Muscle of leg (tissue), 11 donors: Measurements from ENCODE around the gene GFOD1. TPM values are rescaled to one million over a fixed set of nuclear protein-coding genes. Genes with fewer than 3 reads are reported as not detected.

Experiments
- DNase-seq: peaks from one replicate; pipeline ENCODE4 v3.0.0; 2013
- H3K27ac ChIP-seq: one replicate; pipeline ENCODE4 v1.5.1; 2013; ENCODE audit warnings: mild to moderate bottlenecking, low read length, control low read depth
- H3K27me3 ChIP-seq: one replicate; pipeline ENCODE4 v1.6.1; 2013; ENCODE audit warnings: low read length; ENCODE audit not compliant: control insufficient read depth, insufficient read depth
- H3K36me3 ChIP-seq: one replicate; pipeline ENCODE4 v1.6.1; 2013; ENCODE audit warnings: low read length; ENCODE audit not compliant: control insufficient read depth, insufficient read depth
- H3K4me1 ChIP-seq: one replicate; pipeline ENCODE4 v1.6.1; 2013; ENCODE audit warnings: low read length; ENCODE audit not compliant: control insufficient read depth, insufficient read depth
- H3K4me3 ChIP-seq: one replicate; pipeline ENCODE4 v1.5.1; 2013; ENCODE audit warnings: low read length, control low read depth
- H3K9me3 ChIP-seq: replicated peaks from 2 replicates; pipeline ENCODE4 v1.6.1; 2013; ENCODE audit warnings: low read depth, low read length; ENCODE audit not compliant: control insufficient read depth
- WGBS: methylation state at CpG from one replicate; pipeline ENCODE4 v1.1.5; 2013; ENCODE audit warnings: missing lambda C conversion rate; ENCODE audit not compliant: insufficient coverage; 5-methylcytosine and 5-hydroxymethylcytosine counted together
- polyA plus RNA-seq, 8 donors: library from polyadenylated mRNA; unstranded; fragments of 120-200 nt; gene quantifications; one replicate each; pipeline versions ENCODE4 v1.2.1 to v1.2.3, GENCODE V29; 2013; ENCODE audit warnings: inconsistent platforms in 1 of 8, low replicate concordance in 1 of 8; ENCODE audit not compliant: insufficient read length in 8 of 8, insufficient read depth in 1 of 8
- total RNA-seq: library from RNA; stranded (reverse); fragments of 120-200 nt; gene quantifications from one replicate; pipeline ENCODE4 v1.2.4, GENCODE V29; 2013

Gene GFOD1
- total and polyA plus RNA-seq, 9 donors: 2.1 to 4.1 (median 2.6) TPM

DNA sequence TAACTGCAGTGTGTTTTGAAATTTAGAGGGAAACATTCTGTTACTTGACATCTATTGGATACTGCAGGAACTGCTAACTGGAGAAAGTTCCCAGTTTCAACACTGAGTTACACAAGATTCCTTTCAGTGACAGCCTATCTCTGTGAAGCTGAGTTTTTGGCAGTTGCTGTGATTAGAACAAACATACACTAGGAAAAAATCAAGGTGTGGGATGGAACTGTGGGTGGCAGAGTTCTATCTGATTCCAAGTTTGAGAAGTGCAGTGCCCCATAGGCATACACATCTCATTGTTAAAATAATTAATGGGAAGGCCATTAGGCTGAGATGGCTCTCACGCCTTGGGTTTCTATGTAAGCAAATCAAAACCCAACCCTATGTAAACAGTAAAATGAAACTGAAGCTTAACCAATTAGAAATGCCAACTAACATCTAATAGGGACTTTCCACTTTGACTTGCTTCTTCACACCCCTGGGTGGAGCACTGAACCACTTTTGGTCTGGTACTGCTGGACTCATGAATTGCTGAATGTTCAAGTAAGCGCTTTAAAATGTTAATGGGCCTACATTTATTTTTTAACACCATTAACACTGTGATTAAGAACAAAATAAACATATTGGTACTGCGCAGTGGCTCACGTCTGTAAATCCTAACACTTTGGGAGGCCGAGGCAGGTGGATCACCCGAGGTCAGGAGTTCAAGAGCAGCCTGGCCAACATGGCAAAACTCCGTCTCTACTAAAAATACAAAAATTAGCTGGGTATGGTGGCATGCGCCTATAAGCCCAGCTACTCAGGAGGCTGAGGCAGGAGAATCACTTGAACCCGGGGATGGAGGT, 103.9 kb downstream of the GFOD1 start:
- DNase-seq: no peak
- H3K36me3 ChIP-seq: no peaks in the 10 kb centered on the region
- H3K4me1 ChIP-seq: no peaks in the 10 kb centered on the region
- no peak overlapping the region for H3K4me3 ChIP-seq
- H3K9me3 ChIP-seq: no peaks in the 10 kb centered on the region
- no peak overlapping the region for H3K27ac ChIP-seq
- WGBS: no CpG with 5 or more reads among the region's 9 CpGs
- no peaks in the 10 kb centered on the region for H3K27me3 ChIP-seq

DNA sequence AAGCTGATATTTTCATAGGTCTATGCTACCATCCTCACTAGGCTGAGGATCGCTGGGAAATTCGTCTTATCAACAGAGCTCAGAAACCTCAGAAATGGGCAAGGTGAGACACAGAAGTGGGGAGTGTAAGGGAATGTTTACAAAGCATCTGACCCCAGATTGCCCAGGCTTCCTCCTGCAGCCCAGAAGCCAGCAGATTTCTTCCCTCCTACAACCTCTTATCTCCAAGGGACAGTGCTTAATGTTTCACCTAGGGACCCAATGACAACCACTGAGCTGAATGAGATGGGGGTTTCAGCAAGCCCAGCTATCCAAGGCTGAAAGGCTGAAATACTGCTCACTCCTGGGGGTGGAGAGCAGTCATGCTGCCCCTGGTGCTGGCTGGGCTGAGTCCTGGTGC, 106.6 kb downstream of the GFOD1 start:
- DNase-seq: no peak
- WGBS: no CpG with 5 or more reads among the region's 2 CpGs
- H3K9me3 ChIP-seq: no peaks in the 10 kb centered on the region
- H3K36me3 ChIP-seq: no peaks in the 10 kb centered on the region
- no peak overlapping the region for H3K4me3 ChIP-seq
- no peaks in the 10 kb centered on the region for H3K4me1 ChIP-seq
- peaks cover 3% of the 10 kb centered on the region for H3K27me3 ChIP-seq
- H3K27ac ChIP-seq: no peak overlapping the region

DNA sequence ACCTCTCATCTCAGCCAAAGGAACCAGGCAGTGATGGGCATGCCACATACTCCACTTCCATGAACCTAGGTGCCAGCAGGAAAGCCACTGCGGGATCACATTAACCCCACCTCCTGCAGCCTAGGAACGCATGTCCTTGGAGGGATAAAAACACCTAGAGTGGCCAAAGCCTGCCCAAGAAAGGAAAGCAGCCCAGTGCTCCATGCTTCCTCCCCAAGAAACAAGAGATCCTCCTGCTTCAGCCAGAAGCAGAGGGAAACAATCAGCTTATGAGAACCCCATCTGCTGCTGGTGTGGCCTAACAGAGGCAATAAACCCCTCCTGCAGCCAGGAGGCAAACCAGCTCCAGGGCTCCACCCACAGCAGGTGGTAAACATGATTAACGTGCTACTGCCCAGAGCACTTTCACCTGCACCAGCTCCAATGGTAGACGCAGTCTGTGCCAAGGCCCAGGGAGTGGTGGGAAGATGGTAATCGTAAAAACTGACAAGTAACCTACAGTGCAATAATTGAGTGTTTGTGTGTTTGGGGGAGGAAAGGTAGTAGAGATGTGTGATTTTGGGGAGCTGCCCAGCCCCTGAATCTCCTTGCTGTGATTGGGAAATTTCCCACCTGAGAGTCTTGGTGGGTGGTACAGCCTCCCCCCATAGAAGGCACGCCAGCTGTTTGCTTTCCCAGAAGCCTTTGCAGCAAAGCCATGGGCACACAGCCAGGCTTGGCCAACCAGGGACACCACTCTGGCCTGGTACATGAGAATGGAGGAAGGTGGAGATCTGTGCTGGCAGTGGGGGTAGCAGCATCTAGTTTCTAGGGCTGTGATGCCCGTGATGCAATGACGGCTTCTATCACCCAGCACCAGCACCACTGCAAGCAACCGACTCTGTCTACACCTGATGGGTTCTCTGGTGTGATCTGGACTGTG, 108.5 kb downstream of the GFOD1 start:
- DNase-seq: no peak
- Histone ChIP-seq H3K27ac (no peak overlapping the region), H3K9me3 (no peaks in the 10 kb centered on the region), H3K4me1 (no peaks in the 10 kb centered on the region), H3K27me3 (peaks cover 3% of the 10 kb centered on the region), H3K36me3 (no peaks in the 10 kb centered on the region), H3K4me3 (no peak overlapping the region)
- WGBS: 62% methylated on average over 4 of the region's 9 CpGs

DNA sequence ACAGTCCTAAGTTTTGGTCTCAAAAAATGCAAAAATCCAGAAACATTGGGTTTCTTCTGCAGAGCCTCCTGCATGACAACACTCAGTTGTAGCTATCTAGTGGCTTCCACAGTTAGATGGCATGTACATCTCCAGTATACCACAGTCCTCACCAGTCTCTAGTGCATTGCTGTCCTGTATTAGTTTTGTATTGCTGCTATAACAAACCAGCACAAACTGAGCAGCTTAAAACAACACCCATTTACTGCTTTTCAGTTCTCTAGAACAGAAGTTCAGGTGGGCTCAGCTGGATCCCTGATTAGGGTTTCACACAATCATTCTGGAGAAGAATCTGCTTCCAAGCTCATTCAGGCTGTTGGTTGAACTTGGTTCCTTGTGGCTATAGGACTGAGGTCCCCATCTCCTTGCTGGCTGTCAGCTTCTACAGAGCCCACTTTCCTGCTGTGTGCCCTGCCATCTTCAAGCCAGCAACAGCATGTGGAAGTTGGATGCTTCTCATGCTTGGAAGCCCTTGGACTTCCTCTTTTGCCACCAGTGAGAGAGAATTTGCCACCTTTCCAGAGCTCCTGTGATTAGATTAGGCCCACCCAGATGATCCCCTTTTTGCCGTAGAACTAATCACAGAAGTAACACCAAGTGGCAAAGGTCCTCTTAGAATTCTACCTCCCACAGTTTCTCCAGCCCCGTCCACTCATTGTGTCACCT, 110.2 kb downstream of the GFOD1 start:
- Histone ChIP-seq H3K36me3 (no peaks in the 10 kb centered on the region), H3K4me1 (peaks cover 7% of the 10 kb centered on the region), H3K27ac (no peak overlapping the region), H3K27me3 (peaks cover 3% of the 10 kb centered on the region), H3K4me3 (no peak overlapping the region), H3K9me3 (no peaks in the 10 kb centered on the region)
- 100% methylated on average over 1 of the region's 2 CpGs for WGBS
- no peak for DNase-seq

DNA sequence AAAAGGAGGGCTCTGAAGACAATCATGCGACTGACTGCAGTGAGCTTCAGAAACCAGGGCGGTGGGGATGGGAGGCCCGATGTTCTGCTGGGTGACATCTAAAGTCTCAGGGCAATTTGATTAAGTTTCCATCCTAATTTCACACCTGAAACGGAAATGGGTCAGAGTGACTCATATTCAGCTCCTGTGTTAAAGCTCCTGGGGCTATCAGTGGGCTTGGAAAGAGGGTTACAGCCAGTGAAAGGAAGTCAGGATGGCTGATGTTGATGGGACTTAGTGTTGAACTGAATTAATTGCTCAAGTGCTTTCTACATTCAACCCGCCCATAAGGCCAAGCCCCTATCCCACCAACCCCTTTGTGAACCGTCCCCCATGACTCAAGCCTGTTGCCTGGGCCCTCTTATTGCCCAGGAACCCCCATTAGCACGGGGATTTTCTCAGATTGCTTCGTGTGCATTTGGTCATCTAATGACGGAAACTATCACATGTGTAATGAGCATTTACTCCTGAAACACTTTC, 112.0 kb downstream of the GFOD1 start:
- H3K36me3 ChIP-seq: no peaks in the 10 kb centered on the region
- H3K9me3 ChIP-seq: no peaks in the 10 kb centered on the region
- H3K4me1 ChIP-seq: peaks cover 17% of the 10 kb centered on the region
- DNase-seq: no peak
- 87% methylated on average over 7 of the region's 9 CpGs for WGBS
- no peak overlapping the region for H3K27ac ChIP-seq
- H3K4me3 ChIP-seq: no peak overlapping the region
- peaks cover 3% of the 10 kb centered on the region for H3K27me3 ChIP-seq

DNA sequence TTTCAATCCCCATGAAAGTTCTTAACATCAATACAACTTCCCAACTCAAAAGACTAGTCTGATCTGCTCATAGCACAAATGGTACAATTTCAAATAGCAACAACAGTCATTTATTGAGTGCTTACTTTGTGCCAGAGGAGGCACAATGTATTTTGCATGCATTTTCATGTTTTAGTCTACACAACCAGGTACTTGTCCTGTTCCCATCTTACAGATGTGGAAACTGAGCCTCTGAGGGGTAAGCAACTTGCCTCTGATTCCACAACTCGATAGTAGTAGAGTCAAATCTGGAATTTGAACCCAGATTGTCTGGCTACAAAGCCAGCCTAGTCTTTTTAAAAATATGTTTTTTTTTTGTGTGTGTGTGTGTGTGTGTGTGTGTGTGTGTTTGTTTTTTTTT, 113.5 kb downstream of the GFOD1 start:
- no peak overlapping the region for H3K4me3 ChIP-seq

DNA sequence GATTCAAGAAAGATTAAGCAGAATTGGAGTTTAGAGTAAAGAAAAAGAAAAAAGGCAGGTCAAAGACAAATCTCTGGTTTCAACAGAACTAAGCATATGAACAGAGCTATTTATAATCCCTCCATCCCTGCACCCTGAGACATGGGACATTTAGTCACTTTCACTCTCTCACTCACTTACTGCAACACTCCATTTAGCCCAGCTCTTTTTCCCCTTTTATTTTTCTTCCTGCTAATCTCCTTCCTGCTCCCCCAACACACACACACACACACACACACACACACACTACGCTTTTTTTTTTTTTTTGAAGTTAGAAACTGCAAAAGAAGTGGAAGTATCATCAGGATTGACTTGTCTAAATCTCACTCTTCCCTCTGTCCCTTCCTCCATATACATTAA, 113.9 kb downstream of the GFOD1 start:
- Histone ChIP-seq H3K27ac (no peak overlapping the region), H3K36me3 (no peaks in the 10 kb centered on the region), H3K4me3 (no peak overlapping the region), H3K4me1 (peaks cover 17% of the 10 kb centered on the region), H3K9me3 (no peaks in the 10 kb centered on the region), H3K27me3 (peaks cover 3% of the 10 kb centered on the region)
- DNase-seq: no peak
- no CpG with 5 or more reads among the region's 1 CpG for WGBS

More for the DNA sequence above, 113.5 kb downstream of the GFOD1 start:
- WGBS: 100% methylated on average over 1 of the region's 1 CpG
- H3K36me3 ChIP-seq: no peaks in the 10 kb centered on the region
- H3K27me3 ChIP-seq: peaks cover 3% of the 10 kb centered on the region
- H3K27ac ChIP-seq: no peak overlapping the region
- H3K4me1 ChIP-seq: peaks cover 17% of the 10 kb centered on the region
- H3K9me3 ChIP-seq: no peaks in the 10 kb centered on the region
- DNase-seq: no peak

DNA sequence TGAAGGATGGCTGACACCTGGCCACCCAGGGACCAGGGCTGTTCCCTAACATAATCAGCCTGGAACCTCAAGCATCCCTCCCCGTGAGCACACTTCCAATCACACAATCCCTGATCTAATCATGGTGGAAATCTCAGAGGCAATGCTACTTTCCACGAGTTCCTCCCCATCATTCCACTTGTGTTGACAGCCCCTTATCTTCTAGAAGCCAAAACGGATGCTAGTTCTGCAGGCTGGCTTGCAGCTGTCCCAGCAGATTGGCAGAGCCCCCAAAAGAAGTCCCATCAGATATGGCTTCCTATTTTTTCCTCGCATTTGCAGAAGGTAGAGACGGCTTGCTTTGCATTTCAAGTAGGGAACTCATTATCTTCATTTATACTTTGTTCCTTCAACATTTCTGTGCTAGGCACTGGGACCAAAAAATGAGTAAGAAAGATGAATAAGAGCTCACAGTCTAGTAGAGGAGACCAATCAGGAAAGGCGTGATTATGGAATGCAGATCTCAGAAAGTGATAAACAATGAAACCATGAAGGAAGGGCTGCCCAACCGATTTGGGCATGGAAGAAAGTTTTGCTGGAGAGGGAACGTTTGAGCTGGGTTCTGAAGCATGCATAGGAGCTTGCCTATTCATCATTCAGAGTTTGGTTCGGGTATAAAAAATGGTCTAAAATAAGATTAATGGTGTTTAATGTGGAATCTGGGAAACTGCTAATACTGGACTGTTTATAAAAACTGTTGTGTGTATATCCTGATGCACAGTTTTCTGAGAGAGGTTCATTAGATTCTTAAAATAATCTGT, 114.5 kb downstream of the GFOD1 start:
- H3K27ac ChIP-seq: no peak overlapping the region
- no peaks in the 10 kb centered on the region for H3K36me3 ChIP-seq
- H3K27me3 ChIP-seq: peaks cover 3% of the 10 kb centered on the region
- WGBS: 60% methylated on average over 5 of the region's 9 CpGs
- no peaks in the 10 kb centered on the region for H3K9me3 ChIP-seq
- H3K4me1 ChIP-seq: peaks cover 17% of the 10 kb centered on the region
- no peak overlapping the region for H3K4me3 ChIP-seq
- DNase-seq: no peak

DNA sequence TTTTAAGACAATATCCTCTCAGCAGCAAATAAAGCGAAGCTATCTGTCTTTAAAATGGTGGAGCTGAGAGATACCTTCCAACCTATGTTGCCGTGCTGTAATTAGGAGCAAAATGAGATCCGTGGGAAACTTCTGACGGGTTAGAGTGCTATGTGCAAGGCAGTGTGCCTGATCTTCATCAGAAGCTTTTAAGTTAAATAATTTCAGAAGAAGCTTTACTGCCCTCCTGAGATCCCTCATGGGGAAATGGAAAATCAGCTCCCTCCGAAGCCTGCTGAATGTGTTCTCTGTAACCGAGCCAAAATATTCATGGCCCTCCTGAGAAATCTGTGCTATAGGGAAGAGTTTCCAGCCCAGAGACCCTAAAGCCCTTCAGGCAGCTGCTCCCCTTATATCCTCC, 115.3 kb downstream of the GFOD1 start:
- Histone ChIP-seq H3K4me1 (peaks cover 23% of the 10 kb centered on the region), H3K27me3 (no peaks in the 10 kb centered on the region), H3K27ac (no peak overlapping the region), H3K4me3 (no peak overlapping the region), H3K36me3 (no peaks in the 10 kb centered on the region), H3K9me3 (no peaks in the 10 kb centered on the region)
- 17% methylated on average over 2 of the region's 6 CpGs for WGBS
- DNase-seq: peak; percentile 43
